CD4-positive, alpha-beta T cell treated with Interferon alpha-2 for 1 hour (primary cell): ENCODE results near the gene SSR1.
A peak's percentile ranks its signal among the peaks of the same experiment; 100 is the strongest.

Source experiments
- DNase-seq, 2 donors: peaks; one replicate each; pipeline ENCODE4 v3.0.0-alpha.2; 2020 to 2022

The SSR1 gene

DNA sequence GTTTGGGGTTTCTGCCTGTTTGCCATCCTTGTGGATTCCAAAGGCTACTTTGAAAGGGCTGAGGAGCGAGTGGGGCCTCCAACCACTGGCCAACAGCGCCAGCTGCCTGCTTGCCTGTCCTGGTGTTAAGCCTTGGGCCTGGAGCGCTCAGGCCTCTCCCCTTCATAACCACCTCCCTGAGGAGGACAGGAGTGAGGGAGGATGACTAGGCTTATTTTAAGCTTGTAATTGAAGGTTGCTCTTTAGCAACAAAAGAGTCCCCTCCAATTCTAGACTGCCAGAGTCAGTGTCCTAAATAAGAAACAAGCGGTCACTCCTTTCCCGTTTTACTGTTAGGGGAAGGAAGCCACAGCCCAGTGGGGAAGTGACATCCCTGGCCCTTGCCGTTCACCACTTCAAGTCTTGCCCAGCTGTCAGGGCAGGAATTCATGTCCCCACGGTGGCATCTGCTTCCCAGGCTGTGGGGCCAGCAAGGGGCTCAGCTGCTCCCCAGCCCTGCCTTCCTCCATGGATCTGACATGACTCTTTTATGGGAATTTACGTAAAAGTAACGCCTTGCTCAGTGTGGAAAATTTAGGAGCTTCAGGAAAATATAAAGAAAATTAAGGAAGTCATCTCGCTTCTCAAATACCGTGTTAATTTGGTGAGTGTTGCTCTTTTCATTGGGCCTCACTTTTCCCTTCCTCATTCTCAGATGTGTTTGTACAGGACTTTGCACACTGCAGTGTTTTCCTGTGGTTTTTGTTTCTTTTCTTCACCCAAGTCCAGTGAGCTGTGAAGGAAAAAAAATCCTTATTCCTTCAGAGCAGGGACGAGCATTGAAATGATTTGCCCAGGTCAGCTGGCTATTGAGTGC is 57.8 kb downstream of the SSR1 start:
- no peak for DNase-seq

DNA sequence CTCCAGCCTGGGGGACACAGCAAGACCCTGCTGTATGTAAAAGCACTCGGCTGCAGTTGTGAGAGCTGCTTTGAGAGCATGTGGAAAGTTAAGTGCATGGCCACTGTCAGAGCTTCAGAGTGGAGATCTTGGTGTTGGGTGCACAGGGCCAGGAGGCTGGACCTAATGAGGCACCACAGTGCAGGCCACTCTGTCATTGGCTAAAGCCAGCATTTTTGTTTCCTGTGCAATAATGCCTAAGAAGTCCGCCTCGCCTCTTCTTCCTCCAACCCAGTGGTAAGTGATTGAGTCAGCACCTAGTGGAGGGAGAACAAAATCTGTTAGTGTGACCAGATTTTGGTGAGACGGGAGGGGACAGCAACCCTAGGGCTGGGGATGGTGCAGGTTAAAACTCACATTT is 60.6 kb downstream of the SSR1 start:
- DNase-seq, result no peak

DNA sequence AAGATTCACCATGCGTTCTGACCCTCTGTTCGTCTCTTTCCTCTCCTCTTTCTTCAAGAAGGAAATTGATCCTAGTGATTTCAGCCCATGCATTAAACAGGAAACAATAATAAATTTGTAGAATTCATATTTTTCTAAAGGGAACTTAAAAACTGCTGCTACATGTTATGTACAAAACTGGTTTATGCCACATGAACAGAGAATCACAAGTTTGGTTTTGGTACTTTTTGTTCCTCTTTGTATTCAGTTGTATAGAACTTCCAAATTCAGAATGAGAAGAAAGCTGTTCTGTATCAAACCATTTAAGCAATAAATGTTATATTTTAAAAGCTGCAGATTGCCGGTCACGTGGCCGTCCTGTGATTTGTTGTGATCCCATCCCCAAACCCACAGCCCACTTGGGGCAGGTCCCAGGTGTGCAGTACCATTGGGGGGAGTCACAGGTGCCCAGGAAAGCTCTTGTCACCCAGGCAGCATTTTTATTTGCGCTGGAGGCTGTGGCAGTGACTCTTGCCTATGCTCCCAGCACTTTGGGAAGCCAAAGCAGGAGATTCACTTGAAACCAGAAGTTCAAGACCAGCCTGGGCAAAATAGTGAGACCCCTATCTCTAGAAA is 61.2 kb downstream of the SSR1 start:
- DNase-seq, result no peak

DNA sequence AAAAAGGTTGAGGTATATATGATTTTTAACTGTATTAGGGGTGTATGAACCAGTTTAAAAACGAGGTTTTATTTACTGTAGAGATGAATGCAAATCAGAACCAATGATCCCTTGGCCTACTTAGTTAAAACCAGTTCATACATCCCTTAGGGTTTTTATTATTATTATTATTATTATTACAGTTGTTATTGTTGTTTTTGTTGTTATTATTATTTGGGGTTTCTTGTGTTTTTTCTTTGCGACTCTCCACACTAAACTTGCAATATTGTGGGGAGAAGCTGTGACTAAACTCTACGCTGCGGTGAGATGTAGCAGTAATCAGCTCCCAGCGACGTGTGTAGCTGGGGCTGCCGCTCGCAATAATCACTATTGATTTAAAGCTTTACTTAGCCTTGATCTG is 62.2 kb downstream of the SSR1 start:
- DNase-seq, result no peak

DNA sequence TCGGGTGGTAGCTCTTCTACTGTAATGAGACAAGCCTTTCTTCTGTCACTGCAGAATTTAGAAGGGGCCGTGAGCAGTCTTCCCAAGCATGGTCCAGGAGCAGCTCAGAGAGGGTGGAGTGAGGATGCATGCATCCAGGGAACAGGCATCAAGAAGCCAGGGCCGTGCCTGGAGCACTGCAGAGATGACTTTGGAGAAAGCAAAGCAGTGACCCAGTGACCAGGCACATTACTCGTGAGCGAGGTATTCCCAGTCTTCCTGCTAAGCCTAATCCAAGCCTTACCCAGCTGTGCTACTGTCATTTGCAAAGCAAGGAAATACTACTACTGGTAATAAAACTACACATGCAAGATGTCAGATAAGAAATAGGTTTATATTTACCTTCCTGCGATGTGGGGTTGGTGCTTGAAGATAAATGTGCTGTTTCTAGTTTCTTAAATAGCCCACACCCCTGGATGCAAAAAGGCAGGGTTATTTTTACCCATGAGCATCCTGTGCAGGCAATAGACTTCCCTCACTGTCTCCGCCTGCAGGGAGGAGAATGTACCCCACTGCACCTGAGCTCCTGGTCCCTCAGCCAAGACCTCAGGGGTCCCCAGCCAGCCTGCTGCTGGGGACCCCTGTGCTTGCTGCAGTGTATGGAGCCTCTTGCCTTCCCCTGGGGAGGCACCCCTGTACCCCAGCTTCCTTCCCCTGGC is 62.9 kb downstream of the SSR1 start:
- DNase-seq, result no peak

DNA sequence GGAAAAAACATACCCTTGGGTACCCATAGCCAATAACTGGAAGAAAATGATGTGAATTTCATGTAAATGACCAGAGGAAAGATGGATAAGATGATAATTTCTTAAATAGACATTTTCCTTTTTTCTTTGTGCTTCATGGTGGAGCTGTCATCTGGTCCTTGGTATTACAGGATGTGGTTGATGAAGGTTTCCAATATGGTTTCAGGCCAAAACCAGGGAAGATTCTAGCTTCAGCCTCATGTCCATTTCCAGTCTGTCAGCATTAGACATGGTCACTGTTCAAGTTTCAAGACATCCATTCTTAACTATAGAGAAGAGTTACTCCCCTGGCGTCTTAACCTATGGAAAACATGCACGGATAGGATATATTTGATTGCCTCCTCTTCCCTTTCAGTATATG is 63.6 kb downstream of the SSR1 start:
- no peak for DNase-seq

DNA sequence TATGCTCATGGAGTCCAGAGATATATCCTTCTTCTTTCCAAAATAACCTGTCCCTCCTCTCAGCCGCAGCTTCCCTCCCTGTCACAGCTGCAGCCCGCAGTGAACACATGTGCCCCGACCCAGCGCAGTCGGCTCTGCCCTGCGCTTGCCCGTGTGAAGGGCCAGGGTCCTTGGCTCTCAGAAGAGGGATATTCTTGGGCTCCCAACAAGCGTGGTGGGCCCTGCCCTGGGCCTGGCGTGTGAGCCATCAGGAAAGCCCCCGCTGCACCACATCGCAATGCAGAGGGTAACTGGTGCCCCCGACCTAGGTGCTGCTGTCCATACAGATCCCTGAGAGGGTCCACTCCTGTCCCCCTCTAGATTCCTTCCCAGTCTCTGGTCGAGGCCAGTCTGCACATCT is 65.2 kb downstream of the SSR1 start:
- DNase-seq, result no peak

DNA sequence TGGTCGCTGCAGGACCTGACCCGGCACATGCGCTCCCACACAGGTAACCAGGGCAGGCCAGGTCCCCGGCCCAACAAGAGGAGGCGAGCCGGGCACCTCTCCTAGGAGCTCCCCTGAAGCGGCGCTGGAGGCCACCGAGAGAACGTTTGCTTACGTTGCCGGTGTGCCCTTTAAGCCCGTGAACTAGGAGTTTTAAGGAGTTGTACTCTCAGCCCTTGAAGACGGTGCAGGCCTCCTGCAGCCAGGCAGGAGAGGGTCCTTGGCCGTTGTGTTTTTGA is 65.9 kb downstream of the SSR1 start:
- no peak for DNase-seq

DNA sequence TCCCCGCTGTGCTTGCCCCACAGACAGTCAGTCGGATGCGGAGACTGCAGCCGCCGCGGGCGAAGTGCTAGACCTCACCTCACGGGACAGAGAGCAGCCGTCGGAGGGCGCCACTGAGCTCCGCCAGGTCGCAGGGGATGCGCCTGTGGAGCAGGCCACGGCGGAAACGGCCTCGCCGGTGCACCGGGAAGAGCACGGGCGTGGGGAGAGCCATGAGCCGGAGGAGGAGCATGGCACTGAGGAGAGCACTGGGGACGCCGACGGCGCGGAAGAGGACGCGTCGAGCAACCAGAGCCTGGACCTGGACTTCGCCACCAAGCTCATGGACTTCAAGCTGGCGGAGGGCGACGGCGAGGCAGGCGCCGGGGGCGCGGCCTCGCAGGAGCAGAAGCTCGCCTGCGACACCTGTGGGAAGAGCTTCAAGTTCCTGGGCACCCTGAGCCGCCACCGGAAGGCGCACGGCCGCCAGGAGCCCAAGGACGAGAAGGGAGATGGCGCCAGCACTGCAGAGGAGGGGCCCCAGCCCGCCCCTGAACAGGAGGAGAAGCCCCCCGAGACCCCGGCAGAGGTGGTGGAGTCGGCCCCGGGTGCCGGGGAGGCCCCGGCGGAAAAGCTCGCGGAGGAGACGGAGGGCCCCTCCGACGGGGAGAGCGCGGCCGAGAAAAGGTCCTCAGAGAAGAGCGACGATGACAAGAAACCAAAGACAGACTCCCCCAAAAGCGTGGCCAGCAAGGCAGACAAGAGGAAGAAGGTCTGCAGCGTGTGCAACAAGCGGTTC is 66.4 kb downstream of the SSR1 start:
- no peak for DNase-seq

DNA sequence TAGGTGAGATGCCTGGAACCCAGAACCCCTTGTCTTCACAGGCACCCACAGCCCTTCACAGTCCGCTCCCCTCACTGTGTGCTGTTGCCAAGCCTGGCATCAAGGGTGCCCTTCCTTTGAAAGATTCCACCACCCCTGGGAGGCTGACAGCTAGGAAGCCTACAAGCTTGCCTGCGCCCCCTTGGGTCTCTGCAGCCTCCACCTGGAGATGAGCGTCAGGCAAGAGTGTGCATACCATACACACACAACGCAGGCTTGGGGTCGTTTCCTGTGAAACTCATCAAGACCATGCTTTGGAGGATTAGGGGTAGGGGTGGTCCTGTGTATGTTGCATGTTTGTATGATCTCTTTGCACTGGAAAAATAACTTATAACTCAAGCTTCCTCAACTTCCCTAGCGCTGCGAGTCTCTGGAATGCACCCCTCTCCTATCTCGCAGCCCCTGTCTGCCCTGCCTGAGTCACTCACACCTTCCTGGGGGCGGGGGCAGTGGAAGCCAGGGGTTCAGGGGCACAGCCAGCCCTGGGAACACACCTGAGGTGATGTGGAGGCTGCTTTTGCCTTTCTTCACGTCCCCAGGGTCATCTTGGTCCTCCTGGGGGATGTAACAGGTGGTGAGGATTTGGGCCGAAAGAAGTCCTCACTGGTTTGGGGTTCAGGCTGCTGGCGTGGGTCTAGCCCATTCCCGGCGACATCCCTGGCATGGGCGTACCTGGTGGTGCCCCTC is 67.2 kb downstream of the SSR1 start:
- DNase-seq, result no peak

DNA sequence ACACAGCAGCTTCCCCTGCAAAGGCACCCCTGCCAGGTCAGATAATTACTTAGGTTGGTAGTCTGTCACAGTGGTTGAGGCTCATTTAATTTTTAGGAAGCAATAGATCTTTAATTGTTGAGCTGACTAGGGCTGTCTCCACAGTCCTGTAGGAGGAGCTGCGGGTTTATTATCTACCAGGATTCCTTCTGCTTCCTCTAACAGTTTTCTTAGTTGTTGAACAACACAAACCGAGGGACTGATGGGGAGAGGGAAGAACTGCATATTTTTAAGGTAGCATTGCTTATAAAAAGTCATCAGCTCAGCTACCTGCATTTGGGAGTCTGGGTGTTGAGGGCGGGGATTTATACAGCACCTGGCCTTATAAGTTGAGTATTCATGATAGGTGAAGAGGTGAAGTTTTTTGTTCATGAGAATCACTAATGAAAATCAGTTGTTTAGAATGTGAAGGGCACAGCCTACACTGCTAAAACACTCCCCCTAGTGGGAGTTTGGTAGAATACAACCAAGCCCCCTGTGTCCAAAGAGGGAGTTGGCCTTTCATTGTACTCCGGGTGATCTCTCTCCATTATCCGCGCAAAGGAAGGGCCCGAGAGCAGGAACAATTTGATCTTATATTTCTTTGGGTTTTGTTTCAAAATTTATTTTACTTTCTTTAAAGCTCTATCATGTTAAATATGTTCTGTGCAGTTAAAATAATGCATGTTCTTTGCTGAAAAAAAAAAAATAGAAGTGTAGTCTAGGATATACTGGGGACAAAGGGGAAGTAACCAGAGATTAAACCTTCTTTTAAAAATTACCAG is 69.6 kb downstream of the SSR1 start:
- DNase-seq, result peak; percentile 54 to 75

DNA sequence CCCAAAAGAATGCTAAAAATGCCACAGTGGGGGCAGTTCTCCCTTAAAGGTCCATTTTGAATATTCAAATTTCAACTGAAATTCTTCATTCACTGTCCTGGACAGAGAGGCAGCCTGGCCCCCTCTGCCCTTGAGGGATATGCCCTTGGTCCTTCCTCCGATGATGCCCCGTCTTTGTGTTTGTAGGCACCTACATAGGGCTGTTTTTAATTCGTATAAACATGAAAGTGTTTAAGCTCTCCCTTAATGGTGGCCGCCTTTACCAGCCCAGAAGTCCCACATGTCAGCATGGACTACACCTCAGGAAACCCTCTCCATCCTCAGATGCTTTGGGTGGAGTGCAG is 70.2 kb downstream of the SSR1 start:
- no peak for DNase-seq

DNA sequence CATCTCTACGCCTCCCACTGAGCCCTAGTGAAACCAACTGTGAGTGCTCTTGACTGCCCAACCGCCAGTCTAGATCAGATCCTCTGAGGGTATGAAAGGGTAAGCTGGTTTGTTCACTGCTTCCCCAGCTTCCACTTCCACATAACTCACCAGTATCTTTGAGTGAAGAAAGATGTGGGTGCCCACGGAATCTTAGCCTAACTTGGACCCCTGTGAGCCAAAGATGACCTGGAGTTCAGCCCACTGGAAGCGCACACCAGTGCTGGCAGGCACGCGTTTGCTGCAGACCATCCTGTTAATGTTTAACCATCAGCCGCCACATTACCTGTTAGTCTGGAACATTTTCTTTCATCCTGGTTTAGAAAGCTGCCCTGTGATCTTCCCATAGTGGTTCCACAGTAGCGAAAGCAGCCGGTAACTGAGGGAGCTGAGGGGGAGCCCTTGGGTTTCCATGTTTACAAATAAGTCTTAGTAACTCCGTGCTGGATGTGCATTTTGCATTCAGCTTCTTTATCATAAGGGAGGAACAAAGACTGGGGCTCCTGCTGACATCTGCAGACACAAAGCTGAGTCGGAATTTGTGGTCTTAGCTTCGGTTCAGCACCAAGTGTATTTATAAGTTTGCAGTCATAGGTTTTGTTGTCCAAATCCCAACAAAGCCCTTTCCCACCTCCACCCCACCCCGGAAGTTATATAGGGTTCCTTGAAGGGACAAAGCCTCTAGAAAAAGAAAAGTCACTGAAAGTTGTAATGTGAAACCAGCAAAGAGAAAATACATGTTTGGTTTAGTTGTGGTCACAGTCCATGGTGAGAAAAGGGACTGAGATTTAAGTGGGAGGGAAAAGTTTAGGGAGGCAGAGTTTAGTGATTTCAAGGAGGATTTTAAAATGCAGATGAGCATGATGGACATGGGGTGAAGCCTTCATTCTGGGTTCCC is 71.0 kb downstream of the SSR1 start:
- no peak for DNase-seq

DNA sequence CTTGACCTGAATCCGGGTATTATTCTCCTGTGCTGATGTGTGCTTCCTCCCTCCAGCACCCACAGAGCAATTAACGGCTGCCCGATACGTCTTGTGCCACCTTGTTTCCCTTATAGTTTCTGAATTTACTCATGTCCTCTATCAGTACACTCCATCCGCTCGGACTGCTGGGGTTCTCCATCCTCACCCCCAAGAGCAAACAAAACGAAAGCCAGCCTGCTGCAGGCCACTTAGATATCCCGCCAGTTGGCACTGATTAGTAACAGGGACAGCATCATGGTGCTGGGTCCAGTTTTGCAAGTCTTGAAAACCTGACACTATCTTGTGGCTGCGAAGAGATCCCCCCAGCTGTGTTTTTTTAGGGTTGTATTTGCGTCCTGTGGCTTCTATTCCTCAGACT is 71.8 kb downstream of the SSR1 start:
- no peak for DNase-seq

DNA sequence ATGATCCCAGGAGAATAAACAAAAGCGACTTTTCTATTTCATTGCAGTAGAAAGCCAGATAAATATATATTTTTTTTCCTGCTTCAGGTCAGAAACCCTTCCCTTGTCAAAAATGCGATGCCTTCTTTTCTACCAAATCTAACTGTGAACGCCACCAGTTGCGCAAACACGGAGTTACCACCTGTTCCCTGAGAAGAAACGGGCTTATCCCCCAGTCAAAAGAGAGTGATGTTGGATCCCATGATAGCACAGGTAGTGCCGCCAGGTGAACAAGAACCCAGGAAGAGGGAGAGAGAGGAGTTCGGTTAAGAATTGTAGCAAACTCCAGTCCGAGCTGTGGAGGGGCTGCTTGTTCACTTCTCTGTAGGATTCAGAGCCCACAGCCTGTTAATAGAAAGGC is 72.6 kb downstream of the SSR1 start:
- no peak for DNase-seq

DNA sequence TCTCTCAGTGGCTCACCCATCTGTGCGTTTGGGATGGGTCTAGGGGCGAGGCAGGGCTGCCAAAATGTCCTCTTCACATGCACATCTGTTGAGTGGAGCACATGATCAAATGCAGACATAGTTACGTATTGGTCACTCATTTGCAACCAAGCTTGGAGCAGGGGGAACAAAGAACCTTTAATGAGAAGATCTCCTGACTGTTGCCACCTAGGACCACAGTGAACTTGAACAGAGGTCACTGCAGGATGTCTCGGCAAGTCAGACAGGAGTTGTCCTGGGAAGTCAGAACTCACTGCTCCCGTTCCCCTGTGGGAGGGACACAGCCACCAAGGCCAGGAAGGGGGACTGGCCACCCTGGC is 73.4 kb downstream of the SSR1 start:
- DNase-seq, result no peak

DNA sequence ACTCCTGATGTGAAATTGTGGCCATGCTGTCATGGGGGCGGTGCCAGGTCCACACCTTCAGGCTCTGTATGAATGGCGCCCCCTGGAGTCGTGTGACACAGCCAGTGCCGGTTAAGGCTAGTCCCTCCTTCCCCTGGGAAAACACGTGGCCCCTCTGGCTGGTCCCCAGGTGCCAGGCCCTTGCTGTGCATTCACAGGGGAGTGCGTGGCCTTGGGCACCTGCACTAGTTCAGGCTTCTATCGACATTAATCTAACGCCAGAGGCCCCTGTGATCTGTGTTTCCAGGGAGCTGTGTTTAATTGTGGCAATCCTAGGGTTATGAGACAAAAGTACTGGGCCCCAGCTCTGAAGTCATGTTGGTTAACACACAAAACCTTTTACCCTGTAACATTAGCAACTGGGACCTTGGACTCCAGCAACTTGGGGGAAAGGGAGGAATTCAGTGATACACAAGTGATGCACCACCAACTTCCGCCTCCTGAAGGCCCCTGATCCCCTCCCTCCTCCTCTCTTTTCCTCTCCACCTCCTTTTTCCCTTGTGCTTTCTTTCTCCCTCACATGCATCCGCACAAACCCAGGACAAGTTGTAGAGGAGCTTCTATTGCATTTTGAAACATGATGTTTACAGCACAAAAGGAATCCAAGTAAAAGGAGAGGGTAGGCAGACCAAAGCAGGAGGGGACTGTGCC is 74.0 kb downstream of the SSR1 start:
- DNase-seq, result peak; percentile 65 to 74

DNA sequence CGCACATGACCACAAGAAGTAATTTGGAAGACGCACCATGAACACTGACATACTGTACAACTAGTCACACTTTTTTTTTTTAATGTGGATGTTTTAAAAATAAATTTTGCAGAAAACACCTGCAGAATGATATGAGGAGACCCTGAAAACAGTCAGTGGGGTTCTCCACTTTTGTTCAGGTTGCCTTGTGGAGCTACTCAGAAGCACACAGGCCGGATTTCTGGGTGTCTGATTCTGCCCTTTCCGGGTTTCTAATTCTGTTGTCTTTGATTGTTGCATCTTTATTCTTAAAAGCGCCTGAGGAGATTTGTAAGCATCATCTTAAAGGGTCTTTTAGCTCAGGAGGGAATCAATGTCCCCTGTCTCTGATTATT is 74.5 kb downstream of the SSR1 start:
- DNase-seq, result no peak

DNA sequence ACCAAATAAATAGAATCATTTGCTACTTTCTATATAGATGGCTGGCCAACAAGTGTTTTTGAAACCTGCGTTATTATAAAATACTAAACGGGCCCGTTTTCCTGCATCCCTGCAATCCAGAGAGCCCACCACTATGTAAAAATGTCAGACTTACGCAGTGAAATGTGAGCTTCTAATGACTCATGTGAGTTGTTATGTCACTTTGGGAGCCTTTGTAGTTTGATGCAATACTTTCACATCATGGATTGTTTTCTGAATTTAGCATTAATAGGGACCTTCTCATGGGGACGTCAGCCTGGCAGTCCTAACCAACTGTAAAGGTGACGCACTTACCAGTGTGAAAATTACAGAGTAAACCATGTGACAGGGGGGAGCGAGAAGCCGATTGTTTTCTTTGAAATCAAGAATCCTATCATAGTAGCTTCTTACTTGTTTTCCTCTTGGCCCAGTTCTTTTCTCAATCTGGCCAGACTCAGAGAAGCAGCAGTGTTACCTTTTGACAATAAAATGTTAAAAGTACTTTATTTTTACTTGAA is 75.3 kb downstream of the SSR1 start:
- no peak for DNase-seq
